HG03108 (cell line): ENCODE data around the gene PAM16.

Experiments
- ATAC-seq: cut with Tn5 transposase; IDR thresholded peaks from one replicate; pipeline ENCODE4 v1.9.1; 2021; ENCODE audit warnings: moderate library complexity; ENCODE audit not compliant: unreplicated experiment

Gene PAM16

DNA sequence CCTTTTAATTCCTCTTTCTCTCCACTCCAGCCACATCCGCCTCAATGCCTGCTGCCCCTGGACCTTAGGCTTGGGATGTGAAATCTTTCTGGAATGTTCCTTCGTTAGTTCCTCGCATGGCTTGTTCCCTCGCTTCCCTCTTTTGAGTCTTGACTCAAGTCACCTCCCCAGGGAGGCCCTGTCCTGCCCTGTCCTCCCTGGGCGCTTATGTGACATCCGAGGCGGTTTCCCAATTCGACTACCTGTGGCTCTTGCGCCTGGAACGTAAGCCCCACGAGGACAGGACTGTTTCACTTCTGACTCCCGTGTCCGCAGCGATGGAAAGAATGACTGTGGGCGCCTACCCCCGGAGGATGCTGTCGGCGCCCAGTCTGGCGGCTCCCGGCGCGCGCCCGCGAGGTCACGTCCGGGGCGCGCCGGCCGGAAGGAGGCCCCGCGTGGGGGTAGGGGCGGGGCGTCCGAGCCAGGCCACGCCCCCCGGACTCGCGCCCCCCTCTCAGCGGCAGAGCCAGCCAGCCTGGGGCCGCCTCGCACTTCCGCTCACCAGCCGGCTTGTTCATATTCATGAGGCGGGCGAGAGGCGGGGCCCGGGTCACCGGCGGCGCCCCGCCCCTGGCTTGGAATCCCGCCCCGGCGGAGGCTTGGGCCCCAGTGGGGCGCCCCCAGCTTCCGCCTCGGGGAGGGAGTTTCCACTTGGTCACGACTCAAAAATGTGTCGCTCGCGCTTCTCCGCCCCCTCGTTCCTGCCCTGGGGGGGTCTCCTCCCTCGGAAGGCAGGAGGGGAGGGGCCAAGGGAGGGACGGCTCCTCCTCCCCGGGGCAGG, 43.7 kb downstream of the PAM16 start:
- ATAC-seq = peak; percentile 86

DNA sequence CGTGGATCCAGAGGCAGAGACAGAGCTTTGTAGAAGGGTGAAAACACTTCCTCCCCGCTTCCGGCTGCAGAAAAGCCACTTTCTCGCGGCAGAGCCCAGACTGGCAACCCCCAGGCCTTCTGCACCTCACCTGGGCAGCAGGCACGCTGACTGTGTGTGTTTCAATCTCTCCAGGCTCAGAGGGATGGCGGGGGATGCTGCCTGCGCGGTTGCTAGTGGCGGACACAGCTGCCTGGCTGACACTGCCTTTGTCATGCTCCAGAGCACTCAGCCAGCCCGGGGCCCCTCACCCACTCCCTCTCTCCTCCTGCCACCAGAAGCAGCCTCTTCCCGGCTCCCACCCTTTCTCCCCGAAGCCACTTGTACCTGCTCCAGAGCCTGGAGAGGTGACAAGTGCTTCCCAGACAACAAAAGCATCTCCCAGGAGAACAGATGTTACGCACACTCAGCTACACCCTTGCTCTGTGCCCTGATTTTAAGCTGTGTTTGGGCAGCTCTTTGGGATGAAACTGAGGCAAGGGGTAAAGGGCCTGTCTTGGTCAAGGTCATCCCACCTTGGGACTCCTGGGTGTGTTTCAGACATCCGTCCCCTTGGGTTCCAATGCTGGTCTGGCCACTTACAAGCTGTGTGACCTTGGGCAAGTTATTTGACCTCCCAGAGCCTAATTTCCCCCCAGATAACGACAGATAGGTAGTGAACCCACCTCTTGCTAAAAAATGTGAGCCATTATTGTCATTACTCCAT, 44.5 kb downstream of the PAM16 start:
- no peak for ATAC-seq

DNA sequence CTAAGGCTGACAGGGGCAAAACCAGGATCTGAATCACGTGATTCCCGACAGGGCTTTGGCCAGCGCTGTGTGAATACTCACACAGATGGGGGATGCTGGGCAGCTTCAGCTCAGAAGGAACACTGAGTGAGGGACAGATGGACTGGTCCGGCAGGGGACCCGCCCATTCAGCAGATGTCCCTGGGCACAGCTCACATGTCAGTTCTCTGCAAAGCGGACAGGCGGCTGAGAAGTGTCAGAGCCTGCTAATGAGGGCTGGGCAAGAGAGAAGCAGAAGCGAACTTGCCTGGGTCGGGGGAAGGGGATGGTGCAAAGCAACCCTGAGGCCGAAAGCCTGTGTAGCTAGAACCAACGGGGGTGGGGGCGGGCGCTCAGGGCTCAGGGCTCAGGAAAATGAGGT, 47.1 kb downstream of the PAM16 start:
- no peak for ATAC-seq

DNA sequence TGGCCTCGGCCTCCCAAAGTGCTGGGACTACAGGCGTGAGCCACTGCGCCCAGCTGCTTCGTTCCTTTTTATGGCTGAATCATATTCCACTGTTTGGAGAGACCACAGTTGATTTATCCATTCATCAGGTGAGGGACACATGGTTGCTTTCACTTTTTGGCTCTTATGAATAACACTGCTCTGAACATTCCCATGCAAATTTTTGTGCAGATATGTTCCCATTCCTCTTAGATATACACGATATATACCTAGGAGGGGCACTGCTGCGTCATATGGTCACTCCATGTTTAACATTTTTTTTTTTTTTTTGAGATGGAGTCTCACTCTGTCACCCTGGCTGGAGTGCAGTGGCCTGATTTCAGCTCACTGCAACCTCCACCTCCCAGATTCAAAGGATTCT, 49.2 kb downstream of the PAM16 start:
- ATAC-seq = no peak

DNA sequence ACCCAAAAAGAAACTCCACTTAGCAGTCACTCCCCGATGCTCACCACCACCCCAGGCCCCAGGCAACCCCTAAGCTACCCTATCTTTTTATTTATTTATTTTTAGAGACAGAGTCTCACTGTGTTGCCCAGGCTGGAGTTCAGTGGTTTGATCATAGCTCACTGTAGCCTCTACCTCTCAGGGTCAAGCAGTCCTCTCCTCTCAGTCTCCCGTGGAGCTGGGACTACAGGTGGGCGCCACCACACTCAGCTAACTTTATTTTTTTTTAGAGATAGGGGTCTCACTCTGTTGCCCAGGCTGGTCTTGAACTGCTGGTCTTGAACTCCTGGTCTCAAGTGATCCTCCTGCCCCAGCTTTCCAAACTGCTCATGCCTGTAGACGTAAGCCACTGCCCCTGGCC, 49.9 kb downstream of the PAM16 start:
- ATAC-seq = no peak

DNA sequence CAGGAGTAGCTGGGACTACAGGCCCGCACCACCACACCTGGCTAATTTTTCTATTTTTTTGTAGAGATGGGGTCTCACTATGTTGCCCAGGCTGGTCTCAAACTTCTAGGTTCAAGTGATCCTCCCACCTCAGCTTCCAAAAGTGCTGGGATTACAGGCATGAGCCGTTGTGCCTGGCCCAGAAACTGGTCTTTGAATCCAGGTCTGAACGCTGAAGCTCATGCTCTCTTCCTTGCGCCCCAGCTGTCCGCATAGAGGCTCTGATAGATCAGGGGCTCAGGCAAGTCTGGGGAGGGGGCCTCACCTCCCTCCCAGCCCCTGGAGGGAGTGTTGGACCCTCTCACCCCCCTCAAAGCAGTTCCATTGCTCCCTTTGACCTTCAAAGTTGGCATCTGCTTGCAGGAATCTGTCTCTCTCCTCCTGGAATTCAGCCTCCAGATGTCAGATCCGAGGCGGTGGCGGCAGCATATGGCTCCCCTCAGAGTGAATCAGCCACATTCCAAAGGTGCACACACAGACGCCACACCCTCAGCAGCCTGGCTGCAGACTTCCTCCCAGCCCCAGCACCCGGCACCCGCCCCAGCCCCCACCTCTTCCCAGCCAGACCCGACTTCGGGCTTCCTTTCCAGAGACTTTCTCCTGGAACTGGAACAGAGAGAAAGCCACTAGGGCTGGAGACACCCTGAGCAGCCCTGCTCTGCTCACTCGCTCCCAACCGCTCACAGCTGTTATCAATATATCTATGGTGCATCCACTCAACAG, 52.2 kb downstream of the PAM16 start:
- no peak for ATAC-seq

DNA sequence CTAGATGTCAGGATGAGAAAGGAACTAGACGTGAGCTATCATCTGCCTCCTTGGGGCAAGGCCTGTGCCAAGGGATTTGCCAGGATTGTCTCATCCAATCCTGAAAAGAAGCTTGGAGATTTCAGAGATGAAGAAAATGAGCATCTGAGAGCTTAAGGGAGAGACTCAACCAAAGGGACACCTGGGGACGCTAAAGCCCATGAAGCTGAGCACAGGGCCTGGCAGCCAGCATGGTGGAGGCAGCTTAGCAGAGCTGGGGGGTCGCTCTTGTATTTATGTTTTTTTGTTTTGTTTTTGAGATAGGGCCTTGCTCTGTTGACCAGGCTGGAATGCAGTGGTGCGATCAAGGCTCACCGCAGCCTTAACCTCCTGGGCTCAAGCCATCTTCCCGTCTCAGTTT, 53.6 kb downstream of the PAM16 start:
- no peak for ATAC-seq

DNA sequence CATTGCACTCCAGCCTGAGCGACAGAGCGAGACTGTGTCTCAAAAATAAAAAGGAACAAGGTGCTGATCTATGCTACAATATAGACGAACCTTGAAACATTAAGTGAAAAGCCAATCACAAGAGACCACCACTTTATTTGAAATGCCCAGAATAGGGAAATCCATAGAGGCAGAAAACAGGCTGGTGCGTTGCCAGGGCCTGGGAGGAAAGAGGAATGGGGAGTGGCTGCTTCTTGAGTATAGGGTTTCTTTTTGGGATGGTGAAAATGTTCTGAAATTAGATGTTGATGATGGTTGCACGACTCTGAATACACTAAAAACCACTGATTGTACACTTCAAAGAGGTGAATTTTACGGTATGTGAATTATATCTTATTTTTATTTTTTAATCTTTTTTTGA, 55.5 kb downstream of the PAM16 start:
- ATAC-seq = no peak

DNA sequence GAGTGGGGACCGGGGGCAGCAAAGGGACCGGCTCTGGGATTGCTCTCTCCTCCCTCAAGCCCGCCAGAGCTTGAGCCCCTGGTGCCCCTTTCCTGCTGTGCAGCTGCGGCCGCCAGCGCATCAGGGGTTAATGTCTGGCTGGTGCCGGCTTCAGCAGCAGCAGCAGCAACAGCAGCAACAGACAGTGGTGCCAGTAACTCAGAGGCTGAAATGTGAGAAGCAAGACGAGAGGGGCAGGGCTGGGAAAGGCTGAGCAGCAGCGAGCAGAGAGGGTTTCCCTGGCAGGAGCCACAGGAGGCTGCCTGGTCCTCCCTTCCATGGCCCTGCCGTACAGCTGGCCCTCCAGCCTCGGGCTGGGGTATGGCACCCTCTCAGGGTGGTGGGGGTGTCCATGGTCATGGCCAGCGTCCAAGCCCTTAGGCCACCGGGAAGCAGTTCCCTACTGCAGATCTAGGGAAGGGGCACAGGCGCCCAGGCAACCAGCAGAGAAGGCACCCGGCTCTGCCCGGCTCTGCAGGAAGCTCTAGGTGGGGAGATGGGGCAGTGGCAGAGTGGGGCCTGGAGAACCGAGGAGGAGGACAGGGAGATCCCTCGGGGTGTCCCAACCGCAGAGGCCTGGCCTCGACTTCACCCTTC, 57.2 kb downstream of the PAM16 start:
- ATAC-seq = no peak

DNA sequence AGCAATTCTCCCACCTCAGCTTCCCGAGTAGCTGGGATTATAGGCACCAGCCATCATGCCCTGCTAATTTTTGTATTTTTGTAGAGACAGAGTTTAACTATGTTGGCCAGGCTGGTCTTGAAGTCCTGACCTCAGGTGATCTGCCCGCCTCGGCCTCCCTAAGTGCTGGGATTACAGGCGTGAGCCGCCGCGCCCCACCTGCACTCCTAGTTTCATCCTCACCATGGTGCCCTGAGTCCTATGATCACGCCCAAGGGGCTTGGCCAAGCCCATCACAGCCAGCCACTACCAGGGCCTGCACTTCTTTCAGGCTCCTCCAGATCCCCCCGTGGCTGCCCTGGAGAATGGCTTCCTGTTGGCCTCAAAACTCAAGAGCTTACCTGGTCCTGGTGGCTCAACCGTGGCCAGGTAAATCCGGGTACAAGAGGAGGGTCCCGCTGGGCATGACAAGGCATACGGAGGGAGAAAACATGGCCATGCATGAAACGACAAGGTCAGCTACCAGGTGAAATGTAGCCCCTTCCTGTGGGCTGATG, 57.9 kb downstream of the PAM16 start:
- ATAC-seq = no peak

DNA sequence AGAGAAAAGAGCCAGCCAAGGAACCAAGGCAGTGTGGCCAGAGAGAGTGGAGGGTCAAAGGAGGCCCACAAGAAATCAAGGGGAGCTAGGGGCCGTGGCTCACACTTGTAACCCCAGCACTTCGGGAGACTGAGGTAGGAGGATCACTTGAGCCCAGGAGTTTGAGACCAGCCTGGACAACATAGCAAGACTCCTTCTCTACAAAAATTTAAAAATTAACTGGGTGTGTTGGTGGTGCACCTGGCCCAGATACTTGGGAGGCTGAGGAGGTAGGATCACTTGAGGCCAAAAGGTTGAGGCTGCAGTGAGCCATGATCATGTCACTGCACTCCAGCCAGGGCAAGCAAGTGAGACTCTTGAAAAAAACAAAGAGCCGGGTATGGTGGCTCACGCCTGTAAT, 59.4 kb downstream of the PAM16 start:
- no peak for ATAC-seq
